Osteocyte (in vitro differentiated cells): ENCODE results near the gene SPPL2C. TPM values are rescaled to one million over a fixed set of nuclear protein-coding genes. Genes with fewer than 3 reads are reported as not detected.

ENCODE experiments used
- DNase-seq: peaks from one replicate; pipeline ENCODE4 v3.0.0; 2021; ENCODE audit warnings: mixed read lengths; ENCODE audit not compliant: unreplicated experiment; ENCODE audit errors: extremely low spot score
- H3K27ac Mint-ChIP-seq: one replicate; pipeline ENCODE4 v1.8.0; 2021; ENCODE audit warnings: mild to moderate bottlenecking, mixed read lengths; ENCODE audit not compliant: unreplicated experiment
- H3K27me3 Mint-ChIP-seq: one replicate; pipeline ENCODE4 v1.8.0; 2021; ENCODE audit warnings: mixed read lengths; ENCODE audit not compliant: unreplicated experiment
- H3K36me3 Mint-ChIP-seq: one replicate; pipeline ENCODE4 v1.8.0; 2021; ENCODE audit warnings: mixed read lengths; ENCODE audit not compliant: unreplicated experiment
- H3K4me1 Mint-ChIP-seq: one replicate; pipeline ENCODE4 v1.8.0; 2021; ENCODE audit warnings: mixed read lengths; ENCODE audit not compliant: unreplicated experiment
- H3K4me3 Mint-ChIP-seq: one replicate; pipeline ENCODE4 v1.8.0; 2021; ENCODE audit warnings: mild to moderate bottlenecking, moderate library complexity, mixed read lengths; ENCODE audit not compliant: unreplicated experiment
- H3K9me3 Mint-ChIP-seq: one replicate; pipeline ENCODE4 v1.8.0; 2021; ENCODE audit warnings: mixed read lengths; ENCODE audit not compliant: unreplicated experiment
- CTCF ChIP-seq: fragments of 200-600 bp; sonication (generic); IDR thresholded peaks from 2 replicates; pipeline ENCODE4 v1.5.0; 2021; ENCODE audit warnings: antibody characterized with exemption, mild to moderate bottlenecking, moderate library complexity
- total RNA-seq: library from RNA; stranded (reverse); gene quantifications from 2 replicates; pipeline ENCODE4 v1.2.1, GENCODE V29; 2021

SPPL2C gene
- total RNA-seq, 1 donor from 2014 or later, result not detected

- H3K9me3 Mint-ChIP-seq, result no peaks in the 10 kb centered on the region
- DNase-seq, result no peak
- no peak overlapping the region for H3K27ac Mint-ChIP-seq
Observed at GRCh38 chr17:45874151-45874550, 29.5 kb downstream of the SPPL2C start.

GRCh38 chr17:45876539-45876938 lies 31.9 kb downstream of the SPPL2C start:
- Mint-ChIP-seq H3K4me1 (peaks cover 2% of the 10 kb centered on the region), H3K4me3 (no peak overlapping the region), H3K36me3 (no peaks in the 10 kb centered on the region), H3K27ac (no peak overlapping the region), H3K9me3 (no peaks in the 10 kb centered on the region), H3K27me3 (peaks cover 24% of the 10 kb centered on the region)
- no peak for DNase-seq
- TF ChIP-seq CTCF, result no peak

More at GRCh38 chr17:45874151-45874550, 29.5 kb downstream of the SPPL2C start:
- Mint-ChIP-seq H3K4me1 (peaks cover 7% of the 10 kb centered on the region), H3K36me3 (no peaks in the 10 kb centered on the region), H3K27me3 (peaks cover 24% of the 10 kb centered on the region), H3K4me3 (no peak overlapping the region)
- no peak for TF ChIP-seq CTCF

- no peaks in the 10 kb centered on the region for H3K9me3 Mint-ChIP-seq
- no peak overlapping the region for H3K27ac Mint-ChIP-seq
- peaks cover 2% of the 10 kb centered on the region for H3K4me1 Mint-ChIP-seq
- H3K27me3 Mint-ChIP-seq, result peaks cover 24% of the 10 kb centered on the region
- no peak overlapping the region for H3K4me3 Mint-ChIP-seq
- no peaks in the 10 kb centered on the region for H3K36me3 Mint-ChIP-seq
- DNase-seq, result no peak
- no peak for TF ChIP-seq CTCF
Observed at GRCh38 chr17:45877467-45877866, 32.8 kb downstream of the SPPL2C start.

GRCh38 chr17:45883063-45883462 lies 38.4 kb downstream of the SPPL2C start:
- Mint-ChIP-seq H3K36me3 (no peaks in the 10 kb centered on the region), H3K27me3 (peaks cover 2% of the 10 kb centered on the region), H3K9me3 (no peaks in the 10 kb centered on the region), H3K4me1 (no peaks in the 10 kb centered on the region), H3K27ac (no peak overlapping the region), H3K4me3 (no peak overlapping the region)
- DNase-seq, result no peak
- TF ChIP-seq CTCF, result no peak

- Mint-ChIP-seq H3K36me3 (no peaks in the 10 kb centered on the region), H3K4me1 (no peaks in the 10 kb centered on the region)
- no peak for TF ChIP-seq CTCF
Observed at GRCh38 chr17:45886852-45887251, 42.2 kb downstream of the SPPL2C start.

More at GRCh38 chr17:45886852-45887251, 42.2 kb downstream of the SPPL2C start:
- Mint-ChIP-seq H3K4me3 (no peak overlapping the region), H3K9me3 (no peaks in the 10 kb centered on the region), H3K27ac (no peak overlapping the region), H3K27me3 (peaks cover 21% of the 10 kb centered on the region)
- no peak for DNase-seq
